ENCODE results near the gene MANSC1. TPM values are rescaled to one million over a fixed set of nuclear protein-coding genes. Genes with fewer than 3 reads are reported as not detected.

The MANSC1 gene
- total RNA-seq, 1 donor = 0.31 TPM

DNA sequence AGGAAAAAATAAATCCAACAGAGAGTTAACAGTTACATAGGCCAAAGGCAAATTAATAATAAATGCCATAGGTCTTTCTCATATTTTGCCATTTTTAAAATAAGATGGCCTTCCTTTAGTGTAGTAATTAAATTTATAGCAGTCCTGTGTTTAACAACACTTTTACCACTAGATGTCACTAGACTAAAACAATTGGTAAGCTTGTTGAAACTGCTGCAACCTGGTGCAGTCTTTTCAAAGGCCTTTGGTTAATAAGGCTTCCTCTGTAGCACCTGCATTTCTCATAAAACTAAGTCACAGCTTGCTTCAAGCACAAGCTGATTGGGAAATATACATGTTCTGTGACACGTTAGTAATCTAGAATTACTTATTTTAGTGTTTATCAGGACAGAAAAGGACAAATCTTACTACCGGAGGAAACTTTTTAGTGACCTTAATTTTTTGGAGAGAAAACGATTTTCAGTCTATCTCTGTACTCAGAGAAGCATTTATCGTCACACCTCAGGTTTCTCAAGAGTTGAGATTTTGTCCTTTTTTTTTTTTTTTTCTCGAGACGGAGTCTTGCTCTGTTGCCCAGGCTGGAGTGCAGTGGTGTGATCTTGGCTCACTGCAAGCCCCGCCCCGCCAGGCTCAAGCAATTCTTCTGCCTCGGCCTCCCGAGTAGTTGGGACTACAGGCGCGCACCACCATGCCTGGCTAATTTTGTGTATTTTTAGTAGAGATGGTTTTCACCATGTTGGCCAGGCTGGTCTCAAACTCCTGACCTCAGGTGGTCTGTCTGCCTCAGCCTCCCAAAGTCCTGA lies 26.8 kb upstream of the MANSC1 start:
- H3K4me3 ChIP-seq (ENCODE audit: low read length) = no peak overlapping the region
- no peaks in the 10 kb centered on the region for H3K9me3 ChIP-seq (ENCODE audit: low read depth, low read length)
- H3K27me3 ChIP-seq (ENCODE audit: insufficient read depth, low read length) = no peaks in the 10 kb centered on the region
- H3K4me1 ChIP-seq (ENCODE audit: insufficient read depth, low read length) = peaks cover 24% of the 10 kb centered on the region

DNA sequence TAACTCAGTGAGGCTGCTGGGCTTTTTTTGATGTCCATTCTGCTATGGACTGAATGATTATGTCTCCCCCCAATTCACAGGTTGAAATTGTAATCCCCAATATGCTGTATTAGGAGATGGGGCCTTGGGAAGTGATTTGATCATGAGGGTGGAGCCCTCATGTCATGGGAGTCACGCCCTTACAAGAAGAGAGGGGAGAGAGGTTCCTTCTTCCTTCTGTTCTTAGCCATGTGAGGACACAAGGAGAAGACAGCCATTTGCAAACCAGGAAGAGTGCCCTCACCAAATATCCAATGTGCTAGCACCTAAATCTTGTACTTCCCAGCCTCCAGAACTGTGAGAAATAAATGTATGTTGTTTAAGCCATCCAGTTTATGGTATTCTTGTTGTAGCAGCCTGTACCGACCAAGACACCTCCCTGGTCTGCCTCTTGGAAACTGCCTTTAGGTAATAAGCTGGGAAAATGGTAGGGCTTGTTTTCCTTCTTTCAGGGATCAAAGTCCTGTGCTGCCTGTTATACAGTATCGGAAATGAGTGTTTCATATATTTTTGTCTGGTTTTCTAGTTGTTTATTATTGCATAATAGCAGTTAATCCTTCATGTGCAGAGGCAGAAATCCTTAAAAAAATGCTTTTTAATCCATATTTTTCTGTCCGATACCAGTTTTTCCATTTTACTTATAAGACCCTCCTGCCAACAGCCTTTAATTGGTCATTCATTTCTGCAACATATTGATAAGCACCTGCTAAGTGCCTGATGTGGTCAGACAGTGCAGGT lies 23.1 kb upstream of the MANSC1 start:
- H3K4me1 ChIP-seq (ENCODE audit: insufficient read depth, low read length) = no peaks in the 10 kb centered on the region
- no peak overlapping the region for H3K4me3 ChIP-seq (ENCODE audit: low read length)
- no peaks in the 10 kb centered on the region for H3K27me3 ChIP-seq (ENCODE audit: insufficient read depth, low read length)
- H3K9me3 ChIP-seq (ENCODE audit: low read depth, low read length) = no peaks in the 10 kb centered on the region

- Histone ChIP-seq H3K27me3 (ENCODE audit: insufficient read depth, low read length) (no peaks in the 10 kb centered on the region), H3K9me3 (ENCODE audit: low read depth, low read length) (no peaks in the 10 kb centered on the region), H3K4me1 (ENCODE audit: insufficient read depth, low read length) (peaks cover 12% of the 10 kb centered on the region), H3K4me3 (ENCODE audit: low read length) (no peak overlapping the region)
These were observed 17.5 kb upstream of the MANSC1 start for GRCh38 chr12:12367482-12367998.

DNA sequence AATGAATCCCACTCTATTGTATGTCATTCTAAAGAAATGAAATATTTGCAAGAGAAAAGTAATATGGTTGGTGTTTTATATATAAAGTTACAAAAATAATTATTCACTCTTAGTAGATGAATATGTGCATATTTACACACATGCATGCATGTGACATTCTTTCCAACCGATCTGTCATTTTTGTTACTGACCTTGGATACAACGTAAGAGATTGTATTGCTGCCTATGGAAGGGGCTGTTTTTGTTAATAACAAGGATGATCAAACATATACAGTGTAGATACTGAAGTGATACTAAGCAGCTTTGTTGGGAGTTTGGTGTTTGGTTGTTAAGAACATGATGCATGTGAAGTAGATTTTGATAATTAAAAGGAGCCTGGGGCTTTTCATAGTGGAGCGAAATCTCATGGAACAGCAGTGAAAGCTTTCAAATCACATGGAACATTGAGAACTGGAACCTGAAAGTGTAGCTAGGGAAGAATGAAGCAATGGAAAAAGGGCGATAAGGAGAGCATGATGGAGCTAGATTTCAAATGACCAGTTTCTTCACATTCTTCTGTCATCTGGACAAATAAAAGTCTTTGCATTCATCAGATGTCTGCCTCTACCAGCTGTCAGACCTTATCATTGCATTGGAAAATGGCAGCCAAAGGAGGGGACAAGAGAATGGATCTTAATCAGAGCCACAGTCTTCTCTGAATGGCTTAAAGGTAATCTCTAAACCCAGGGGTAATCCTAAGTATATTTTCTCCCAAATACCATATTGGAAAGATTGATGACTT lies 16.8 kb upstream of the MANSC1 start:
- Histone ChIP-seq H3K9me3 (ENCODE audit: low read depth, low read length) (no peaks in the 10 kb centered on the region), H3K4me3 (ENCODE audit: low read length) (no peak overlapping the region), H3K4me1 (ENCODE audit: insufficient read depth, low read length) (peaks cover 12% of the 10 kb centered on the region), H3K27me3 (ENCODE audit: insufficient read depth, low read length) (no peaks in the 10 kb centered on the region)

GRCh38 chr12:12365931-12366431 lies 15.9 kb upstream of the MANSC1 start:
- Histone ChIP-seq H3K4me1 (ENCODE audit: insufficient read depth, low read length) (peaks cover 12% of the 10 kb centered on the region), H3K27me3 (ENCODE audit: insufficient read depth, low read length) (no peaks in the 10 kb centered on the region), H3K9me3 (ENCODE audit: low read depth, low read length) (no peaks in the 10 kb centered on the region), H3K4me3 (ENCODE audit: low read length) (no peak overlapping the region)

DNA sequence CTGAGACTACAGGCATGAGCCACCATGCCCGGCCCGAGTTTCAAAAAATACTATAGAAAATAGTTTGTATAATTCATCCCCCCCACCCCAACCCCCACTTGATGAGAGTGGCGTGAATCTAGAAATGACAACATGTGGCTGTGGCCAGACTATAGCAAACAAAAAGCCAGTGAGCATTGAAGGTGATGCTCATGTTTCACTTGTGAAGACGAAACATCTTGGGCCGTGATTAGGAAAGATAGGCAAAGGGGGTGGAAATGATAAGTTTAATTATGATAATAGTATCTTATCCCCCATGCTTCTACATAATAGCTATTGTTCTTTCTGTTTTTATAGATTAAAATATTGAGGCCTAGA lies 15.4 kb upstream of the MANSC1 start:
- Histone ChIP-seq H3K9me3 (ENCODE audit: low read depth, low read length) (no peaks in the 10 kb centered on the region), H3K27me3 (ENCODE audit: insufficient read depth, low read length) (no peaks in the 10 kb centered on the region), H3K4me3 (ENCODE audit: low read length) (no peak overlapping the region), H3K4me1 (ENCODE audit: insufficient read depth, low read length) (peaks cover 13% of the 10 kb centered on the region)

DNA sequence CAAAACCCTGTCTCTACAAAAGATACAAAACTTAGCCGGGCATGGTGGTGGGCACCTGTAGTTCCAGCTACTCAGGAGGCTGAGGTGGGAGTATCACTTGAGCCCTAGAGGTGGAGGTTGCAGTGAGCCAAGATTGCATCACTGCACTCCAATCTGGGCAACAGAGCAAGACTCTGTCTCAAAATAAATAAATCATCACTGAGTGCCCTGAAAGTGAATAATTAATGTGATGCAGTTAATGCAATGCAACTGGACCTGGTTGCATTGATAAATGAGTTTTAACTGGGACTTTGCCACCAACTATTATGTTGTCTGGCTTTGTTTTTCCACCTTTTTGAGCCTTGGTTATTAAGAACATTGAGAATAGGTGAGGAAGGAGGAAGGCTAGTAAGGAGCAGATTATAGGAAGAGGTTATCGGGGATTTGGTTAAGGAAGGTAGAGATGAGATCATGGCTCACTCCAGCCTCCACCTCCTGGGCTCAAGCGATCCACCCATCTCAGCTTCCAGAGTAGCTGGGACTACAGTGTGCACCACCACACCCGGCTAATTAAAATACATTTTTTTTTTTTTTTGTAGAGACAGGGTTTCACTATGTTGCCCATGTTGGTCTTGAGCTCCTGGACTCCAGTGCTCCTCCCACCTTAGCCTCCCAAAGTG lies 14.9 kb upstream of the MANSC1 start:
- peaks cover 18% of the 10 kb centered on the region for H3K4me1 ChIP-seq (ENCODE audit: insufficient read depth, low read length)
- H3K9me3 ChIP-seq (ENCODE audit: low read depth, low read length) = no peaks in the 10 kb centered on the region
- no peak overlapping the region for H3K4me3 ChIP-seq (ENCODE audit: low read length)
- H3K27me3 ChIP-seq (ENCODE audit: insufficient read depth, low read length) = no peaks in the 10 kb centered on the region

- Histone ChIP-seq H3K9me3 (ENCODE audit: low read depth, low read length) (no peaks in the 10 kb centered on the region), H3K27me3 (ENCODE audit: insufficient read depth, low read length) (no peaks in the 10 kb centered on the region), H3K4me3 (ENCODE audit: low read length) (peak overlapping the region; percentile 87), H3K4me1 (ENCODE audit: insufficient read depth, low read length) (peaks cover 36% of the 10 kb centered on the region)
These were observed 8.5 kb upstream of the MANSC1 start for GRCh38 chr12:12358528-12358927.

- Histone ChIP-seq H3K4me1 (ENCODE audit: insufficient read depth, low read length) (peaks cover 36% of the 10 kb centered on the region), H3K27me3 (ENCODE audit: insufficient read depth, low read length) (no peaks in the 10 kb centered on the region), H3K4me3 (ENCODE audit: low read length) (peak overlapping the region; percentile 87), H3K9me3 (ENCODE audit: low read depth, low read length) (no peaks in the 10 kb centered on the region)
These were observed 7.8 kb upstream of the MANSC1 start for GRCh38 chr12:12357719-12358461.

DNA sequence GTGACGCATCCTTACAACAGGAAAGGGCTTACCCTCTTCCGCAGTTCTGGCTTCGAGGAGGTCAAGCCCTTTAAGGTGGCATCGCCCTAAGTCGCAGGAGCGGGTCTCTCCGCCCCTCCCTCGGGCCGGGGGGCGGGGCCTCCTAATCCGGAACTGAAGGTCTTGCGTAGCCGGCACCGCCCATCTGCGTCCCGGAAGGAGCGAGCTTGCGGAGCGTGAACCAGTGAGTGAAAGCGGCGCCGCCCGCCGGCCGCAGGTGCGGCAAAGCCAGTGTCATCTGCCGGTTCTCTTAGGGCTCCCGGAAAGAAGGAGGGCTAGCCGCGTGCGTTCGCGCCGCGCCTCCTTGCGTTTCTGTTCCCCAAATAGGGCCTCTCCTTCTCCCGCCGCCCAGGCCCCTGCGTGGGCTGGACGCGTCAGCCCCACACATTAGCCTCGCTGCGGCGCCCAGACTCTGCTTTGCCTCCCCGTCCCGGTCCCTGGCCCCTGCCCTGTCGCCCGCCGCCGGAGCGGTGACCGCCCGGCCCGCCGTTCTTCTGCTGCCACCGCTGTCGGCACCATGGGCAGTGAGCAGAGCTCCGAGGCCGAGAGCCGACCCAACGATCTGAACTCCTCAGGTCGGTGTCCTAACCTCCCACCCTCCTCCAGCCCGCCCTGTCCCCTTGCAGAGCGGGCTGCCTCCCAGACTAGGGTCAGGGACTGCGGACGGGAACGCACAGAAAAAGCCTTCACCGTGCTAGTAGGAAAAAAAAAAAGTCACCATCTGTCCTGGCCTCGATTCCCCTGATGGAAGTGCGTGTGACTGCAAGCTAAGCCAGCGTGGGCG lies 7.1 kb upstream of the MANSC1 start, which contains the start of gene BORCS5:
BORCS5 (plus strand) TSS at position 183 of the 823 bp plus-strand sequence; CDS start at position 557, 374 bp downstream.
- H3K9me3 ChIP-seq (ENCODE audit: low read depth, low read length) = no peaks in the 10 kb centered on the region
- H3K4me1 ChIP-seq (ENCODE audit: insufficient read depth, low read length) = peaks cover 36% of the 10 kb centered on the region
- peak within 1 kb of the TSS; percentile 87 for H3K4me3 ChIP-seq (ENCODE audit: low read length)
- H3K27me3 ChIP-seq (ENCODE audit: insufficient read depth, low read length) = no peaks in the 10 kb centered on the region

GRCh38 chr12:12356467-12356895 lies 6.4 kb upstream of the MANSC1 start:
- H3K4me3 ChIP-seq (ENCODE audit: low read length) = peak overlapping the region; percentile 87
- no peaks in the 10 kb centered on the region for H3K27me3 ChIP-seq (ENCODE audit: insufficient read depth, low read length)
- H3K4me1 ChIP-seq (ENCODE audit: insufficient read depth, low read length) = peaks cover 36% of the 10 kb centered on the region
- no peaks in the 10 kb centered on the region for H3K9me3 ChIP-seq (ENCODE audit: low read depth, low read length)

DNA sequence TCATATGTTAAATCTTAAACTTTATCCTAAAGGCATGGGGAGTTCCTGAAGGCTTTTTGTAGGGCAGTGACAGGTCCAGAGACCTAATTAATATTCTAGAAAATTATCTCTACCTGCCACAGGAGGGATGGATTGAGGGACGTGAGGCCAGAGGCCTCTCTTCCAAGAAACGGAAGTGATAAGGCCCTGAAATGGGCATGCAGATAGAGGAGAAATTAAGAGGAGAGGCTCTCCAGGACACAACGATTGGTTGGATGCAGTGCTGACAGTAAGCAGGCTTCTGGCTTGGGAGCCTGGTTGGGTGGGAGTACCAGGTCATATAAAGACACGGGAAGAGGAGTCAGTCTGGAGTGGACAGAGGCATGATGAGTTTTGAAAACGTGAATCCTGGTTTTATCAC lies 3.8 kb upstream of the MANSC1 start:
- no peak overlapping the region for H3K4me3 ChIP-seq (ENCODE audit: low read length)
- no peaks in the 10 kb centered on the region for H3K27me3 ChIP-seq (ENCODE audit: insufficient read depth, low read length)
- H3K4me1 ChIP-seq (ENCODE audit: insufficient read depth, low read length) = peaks cover 41% of the 10 kb centered on the region
- no peaks in the 10 kb centered on the region for H3K9me3 ChIP-seq (ENCODE audit: low read depth, low read length)

DNA sequence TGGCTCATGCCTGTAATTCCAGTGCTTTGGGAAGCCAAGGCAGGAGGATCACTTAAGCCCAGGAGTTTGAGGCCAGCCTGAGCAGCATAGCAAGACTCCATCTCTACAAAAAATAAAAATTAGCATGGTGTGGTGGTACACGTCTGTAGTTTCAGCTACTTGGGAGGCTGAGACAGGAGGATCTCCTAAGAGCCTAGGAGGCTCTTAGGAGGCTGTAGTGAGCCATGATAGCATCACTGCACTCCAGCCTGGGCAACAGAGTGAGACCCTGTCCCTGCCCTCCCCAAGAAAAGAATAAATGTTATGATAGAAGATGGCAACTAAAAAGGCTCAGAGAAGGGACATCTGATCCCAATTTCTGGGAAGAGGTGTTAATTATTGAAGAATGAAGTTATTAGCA lies 3.2 kb upstream of the MANSC1 start:
- Histone ChIP-seq H3K9me3 (ENCODE audit: low read depth, low read length) (no peaks in the 10 kb centered on the region), H3K4me1 (ENCODE audit: insufficient read depth, low read length) (peaks cover 36% of the 10 kb centered on the region), H3K27me3 (ENCODE audit: insufficient read depth, low read length) (no peaks in the 10 kb centered on the region), H3K4me3 (ENCODE audit: low read length) (no peak overlapping the region)
